ENCODE data around the gene CMTM4.
"Not testable (repeated sequence)": the region's sequence is repeated elsewhere in the genome, so short reads cannot be mapped to it uniquely, and the experiment has no call there.

CMTM4 gene

GRCh38 chr16:66621973-66622372 is 74.6 kb downstream of the CMTM4 start:
- Mint-ChIP-seq H3K27me3 (no peaks in the 10 kb centered on the region), H3K4me3 (no peak overlapping the region), H3K36me3 (no peaks in the 10 kb centered on the region), H3K4me1 (no peaks in the 10 kb centered on the region), H3K9me3 (no peaks in the 10 kb centered on the region), H3K27ac (no peak overlapping the region)

- H3K27ac Mint-ChIP-seq: no peak overlapping the region
- H3K9me3 Mint-ChIP-seq: no peaks in the 10 kb centered on the region
- no peak overlapping the region for H3K4me3 Mint-ChIP-seq
- H3K36me3 Mint-ChIP-seq: no peaks in the 10 kb centered on the region
- no peaks in the 10 kb centered on the region for H3K27me3 Mint-ChIP-seq
- H3K4me1 Mint-ChIP-seq: no peaks in the 10 kb centered on the region
Measured at GRCh38 chr16:66620429-66620795, 76.1 kb downstream of the CMTM4 start.

GRCh38 chr16:66619534-66620428 is 76.8 kb downstream of the CMTM4 start:
- Mint-ChIP-seq H3K27ac (no peak overlapping the region), H3K4me3 (no peak overlapping the region), H3K27me3 (no peaks in the 10 kb centered on the region), H3K9me3 (no peaks in the 10 kb centered on the region), H3K4me1 (no peaks in the 10 kb centered on the region), H3K36me3 (no peaks in the 10 kb centered on the region)

DNA sequence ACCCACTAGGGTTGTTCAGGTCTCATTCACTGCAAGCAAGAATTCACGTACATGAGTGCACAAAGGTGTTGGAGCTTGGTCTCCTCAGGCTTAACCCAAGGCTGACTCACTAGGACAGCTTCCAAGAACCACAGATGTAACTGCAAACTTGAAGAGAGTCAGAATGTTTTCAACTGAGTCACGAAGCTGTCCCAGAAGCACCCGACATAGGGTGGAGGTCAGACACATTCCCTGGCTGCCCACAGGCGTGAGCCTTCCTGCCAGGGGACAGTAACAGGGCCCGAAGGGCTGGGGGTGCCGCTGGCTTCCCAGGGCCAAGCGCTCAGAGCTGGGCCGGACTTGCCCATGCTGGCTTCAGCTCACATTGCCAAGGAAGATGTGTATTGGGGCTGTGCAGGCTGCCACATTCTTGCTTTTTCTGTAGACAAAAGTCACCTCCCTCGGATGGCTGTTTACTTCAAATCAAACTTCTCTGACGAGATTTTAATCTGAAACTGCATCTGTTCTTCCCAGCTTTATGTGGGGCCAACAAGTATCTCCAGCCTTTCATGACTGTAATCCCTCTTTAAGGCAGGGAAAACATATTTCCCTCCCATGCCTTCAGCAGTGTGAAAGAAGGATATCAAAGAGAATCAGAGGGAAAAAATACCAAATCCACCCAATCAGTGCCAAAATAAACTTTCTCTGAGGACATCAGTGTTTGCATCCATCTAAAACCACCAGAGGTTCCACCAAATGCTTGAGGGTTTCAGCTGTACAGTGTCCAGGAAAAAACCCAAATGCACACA is 77.8 kb downstream of the CMTM4 start:
- H3K27me3 Mint-ChIP-seq: no peaks in the 10 kb centered on the region
- no peak overlapping the region for H3K4me3 Mint-ChIP-seq
- H3K27ac Mint-ChIP-seq: no peak overlapping the region
- H3K36me3 Mint-ChIP-seq: no peaks in the 10 kb centered on the region
- no peaks in the 10 kb centered on the region for H3K4me1 Mint-ChIP-seq
- no peaks in the 10 kb centered on the region for H3K9me3 Mint-ChIP-seq

DNA sequence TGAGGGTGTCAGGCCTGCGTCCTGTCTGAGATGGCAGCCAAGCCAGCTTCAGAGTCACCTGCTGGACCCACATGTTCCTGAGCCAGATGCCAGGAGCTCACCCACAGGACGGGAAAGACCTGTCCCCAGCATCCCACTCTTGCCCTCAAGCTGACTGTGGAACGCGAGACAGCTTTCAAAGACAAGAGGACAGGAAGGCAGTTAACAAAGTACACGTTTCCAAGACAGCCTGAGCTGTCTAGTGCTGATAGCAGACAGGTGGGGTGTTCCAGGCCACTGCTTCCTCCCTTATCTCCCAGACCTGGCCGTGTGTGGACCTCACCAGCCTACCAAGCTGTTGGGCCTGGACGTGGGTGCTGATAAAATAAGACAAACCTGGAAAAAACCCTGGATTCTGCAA is 78.8 kb downstream of the CMTM4 start:
- Mint-ChIP-seq H3K9me3 (no peaks in the 10 kb centered on the region), H3K4me1 (no peaks in the 10 kb centered on the region), H3K36me3 (no peaks in the 10 kb centered on the region), H3K27ac (no peak overlapping the region), H3K4me3 (no peak overlapping the region), H3K27me3 (no peaks in the 10 kb centered on the region)

DNA sequence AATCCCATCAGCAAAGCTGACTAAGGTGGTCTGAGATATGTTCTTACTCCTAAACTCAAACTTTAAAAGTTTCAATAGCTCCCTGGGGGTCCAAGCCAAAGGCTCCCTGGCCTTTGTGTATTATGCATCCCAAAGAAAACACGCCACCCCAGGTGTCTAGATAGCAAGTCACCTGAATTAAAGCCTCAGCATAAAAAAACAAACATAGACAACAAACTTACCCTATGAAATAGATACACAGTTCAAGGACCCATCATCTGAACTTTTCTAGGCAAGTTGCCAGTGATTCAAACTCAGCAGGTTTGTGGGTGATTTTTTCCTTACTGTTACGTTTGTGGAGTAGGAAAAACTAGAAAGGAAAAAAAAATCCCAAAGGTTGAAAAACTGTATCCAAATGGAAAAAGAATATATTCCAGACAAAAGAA is 79.5 kb downstream of the CMTM4 start:
- no peaks in the 10 kb centered on the region for H3K4me1 Mint-ChIP-seq
- H3K27ac Mint-ChIP-seq: no peak overlapping the region
- H3K36me3 Mint-ChIP-seq: no peaks in the 10 kb centered on the region
- H3K4me3 Mint-ChIP-seq: no peak overlapping the region
- H3K9me3 Mint-ChIP-seq: no peaks in the 10 kb centered on the region
- H3K27me3 Mint-ChIP-seq: no peaks in the 10 kb centered on the region

- Mint-ChIP-seq H3K27me3 (no peaks in the 10 kb centered on the region), H3K4me1 (no peaks in the 10 kb centered on the region), H3K9me3 (no peaks in the 10 kb centered on the region), H3K4me3 (no peak overlapping the region), H3K36me3 (no peaks in the 10 kb centered on the region), H3K27ac (no peak overlapping the region)
Measured at GRCh38 chr16:66616592-66616991, 80.0 kb downstream of the CMTM4 start.

DNA sequence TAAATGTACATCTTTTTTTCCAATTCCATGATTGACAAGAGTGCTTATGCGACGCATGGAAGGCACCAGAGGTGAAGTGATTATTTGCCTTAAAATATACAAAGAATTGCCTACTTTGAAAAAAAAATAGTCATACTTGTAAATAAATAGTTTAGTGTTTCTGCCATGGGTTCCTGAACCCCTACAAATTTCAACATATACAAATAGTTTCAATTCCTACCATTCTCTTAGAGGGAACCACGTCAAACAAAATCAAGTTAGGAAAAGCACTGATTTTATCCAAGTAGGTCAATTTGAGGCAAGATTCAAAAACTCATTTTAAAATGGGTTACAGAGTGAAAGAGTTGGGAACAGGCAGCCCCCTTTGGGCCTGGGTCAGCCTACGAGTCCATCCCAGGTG is 80.4 kb downstream of the CMTM4 start:
- Mint-ChIP-seq H3K27me3 (no peaks in the 10 kb centered on the region), H3K4me3 (no peak overlapping the region), H3K36me3 (no peaks in the 10 kb centered on the region), H3K4me1 (no peaks in the 10 kb centered on the region), H3K27ac (no peak overlapping the region), H3K9me3 (no peaks in the 10 kb centered on the region)

DNA sequence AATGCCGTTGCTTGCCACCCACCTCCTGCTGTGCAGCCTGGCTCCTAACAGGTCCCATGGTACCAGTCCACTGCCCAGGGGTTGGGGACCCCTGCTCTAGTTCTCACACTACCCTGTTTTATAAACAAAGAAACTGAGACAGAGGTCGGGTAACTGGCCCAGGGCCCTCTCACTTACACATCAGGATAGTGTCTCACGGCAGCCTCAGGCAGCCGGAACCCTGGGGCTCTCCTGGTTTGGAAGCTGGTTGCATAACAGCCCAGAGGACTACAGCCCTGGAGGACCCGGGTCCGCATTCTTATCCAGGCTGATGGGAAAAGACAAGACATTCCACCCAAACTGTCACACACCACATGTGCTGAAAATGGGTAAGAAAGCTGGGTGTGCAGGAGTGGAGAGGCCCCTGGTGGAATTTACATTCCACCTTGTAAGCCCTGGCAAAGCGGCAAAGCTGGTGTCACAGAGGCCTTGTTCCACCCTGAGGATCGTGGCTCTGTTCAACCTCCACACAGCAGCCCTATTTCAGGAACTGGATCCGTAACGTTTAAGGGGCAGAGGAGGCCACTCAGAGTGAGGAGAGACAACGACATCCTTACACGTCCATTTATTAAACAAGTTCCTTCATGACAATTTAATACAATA is 82.3 kb downstream of the CMTM4 start:
- H3K27ac Mint-ChIP-seq: no peak overlapping the region
- no peaks in the 10 kb centered on the region for H3K9me3 Mint-ChIP-seq
- H3K4me1 Mint-ChIP-seq: no peaks in the 10 kb centered on the region
- H3K27me3 Mint-ChIP-seq: no peaks in the 10 kb centered on the region
- no peak overlapping the region for H3K4me3 Mint-ChIP-seq
- H3K36me3 Mint-ChIP-seq: no peaks in the 10 kb centered on the region

DNA sequence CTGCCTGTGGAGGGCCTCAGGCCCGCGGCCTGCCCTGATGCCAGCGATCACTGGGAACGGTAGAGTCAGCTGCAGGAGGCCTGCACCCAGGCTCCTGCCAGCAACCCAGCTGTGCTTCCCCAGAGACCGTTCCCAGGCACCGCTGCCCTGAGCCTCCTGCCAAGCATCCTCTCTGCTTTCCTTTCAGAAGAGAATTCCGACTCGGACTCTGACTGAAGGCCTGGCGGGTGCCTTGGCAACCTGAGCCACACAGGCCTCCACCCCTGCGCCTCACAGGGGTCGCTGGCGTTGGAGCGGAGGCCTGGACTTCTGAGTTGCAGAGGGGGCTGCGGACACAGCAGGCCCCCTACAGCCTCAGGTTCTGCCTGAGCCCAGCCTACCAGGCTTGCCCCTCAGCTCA is 84.1 kb downstream of the CMTM4 start:
- Mint-ChIP-seq H3K4me3 (no peak overlapping the region), H3K4me1 (peaks cover 10% of the 10 kb centered on the region), H3K27ac (no peak overlapping the region), H3K27me3 (no peaks in the 10 kb centered on the region), H3K9me3 (no peaks in the 10 kb centered on the region), H3K36me3 (no peaks in the 10 kb centered on the region)

GRCh38 chr16:66611911-66612310 is 84.6 kb downstream of the CMTM4 start:
- not testable (repeated sequence) for H3K9me3 Mint-ChIP-seq, H3K36me3 Mint-ChIP-seq

GRCh38 chr16:66610111-66610820 is 86.3 kb downstream of the CMTM4 start:
- Mint-ChIP-seq H3K36me3 (no peaks in the 10 kb centered on the region), H3K4me3 (no peak overlapping the region), H3K27me3 (no peaks in the 10 kb centered on the region), H3K9me3 (no peaks in the 10 kb centered on the region), H3K27ac (no peak overlapping the region), H3K4me1 (peaks cover 24% of the 10 kb centered on the region)

More at GRCh38 chr16:66611911-66612310, 84.6 kb downstream of the CMTM4 start:
- not testable (repeated sequence) for H3K27ac Mint-ChIP-seq, H3K27me3 Mint-ChIP-seq, H3K4me3 Mint-ChIP-seq
- peaks cover 15% of the 10 kb centered on the region for H3K4me1 Mint-ChIP-seq

- Mint-ChIP-seq H3K4me1 (peaks cover 24% of the 10 kb centered on the region), H3K36me3 (no peaks in the 10 kb centered on the region), H3K27ac (no peak overlapping the region), H3K27me3 (no peaks in the 10 kb centered on the region), H3K4me3 (no peak overlapping the region), H3K9me3 (no peaks in the 10 kb centered on the region)
Measured at GRCh38 chr16:66609139-66609510, 87.4 kb downstream of the CMTM4 start.

GRCh38 chr16:66608241-66609138 is 88.1 kb downstream of the CMTM4 start:
- H3K27me3 Mint-ChIP-seq: no peaks in the 10 kb centered on the region
- no peaks in the 10 kb centered on the region for H3K36me3 Mint-ChIP-seq
- no peaks in the 10 kb centered on the region for H3K9me3 Mint-ChIP-seq
- peaks cover 29% of the 10 kb centered on the region for H3K4me1 Mint-ChIP-seq
- no peak overlapping the region for H3K4me3 Mint-ChIP-seq
- no peak overlapping the region for H3K27ac Mint-ChIP-seq
